ENCODE data around the gene MT1F.
"Not testable (repeated sequence)": the region's sequence is repeated elsewhere in the genome, so short reads cannot be mapped to it uniquely, and the experiment has no call there.

The MT1F gene

DNA sequence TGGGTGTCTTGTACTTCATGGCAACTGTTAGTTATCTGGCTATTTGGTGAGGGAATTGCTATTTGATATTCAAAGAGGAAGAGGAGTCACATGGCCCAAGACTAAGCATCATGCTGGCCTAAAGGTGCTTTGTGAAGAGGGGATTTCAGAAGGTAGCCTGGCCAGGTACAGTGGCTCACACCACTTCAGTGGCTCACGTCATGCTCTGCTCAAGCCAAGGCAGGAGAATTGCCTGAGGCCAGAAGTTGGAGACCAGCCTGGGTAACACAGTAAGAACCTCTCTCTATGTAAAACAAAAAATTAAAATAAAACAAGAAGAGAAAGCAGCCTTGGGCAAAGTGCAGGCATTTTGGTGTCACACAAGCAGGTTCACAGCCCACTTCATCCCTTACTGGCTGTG lies 12.4 kb upstream of the MT1F start:
- no peak for DNase-seq (ENCODE audit: low read depth)

DNA sequence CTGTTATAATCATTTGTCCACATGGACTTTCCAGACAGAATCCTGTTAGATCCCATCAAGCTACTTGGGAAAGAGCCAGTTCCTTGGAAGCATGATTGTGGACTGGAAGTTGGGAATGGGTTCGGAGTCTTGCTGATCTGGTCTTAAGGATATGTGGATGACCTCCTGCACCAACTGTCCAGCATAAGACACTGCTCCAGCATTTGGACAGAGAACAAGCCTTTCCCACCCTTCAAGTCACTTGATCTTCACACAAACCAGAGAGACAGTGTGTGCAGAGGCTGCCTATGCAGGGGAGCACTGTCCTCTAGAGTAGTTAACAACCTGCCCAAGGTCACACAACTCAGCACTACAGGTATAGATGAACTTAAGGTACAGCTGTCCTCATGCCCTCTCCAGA lies 11.9 kb upstream of the MT1F start:
- no peak for DNase-seq (ENCODE audit: low read depth)

DNA sequence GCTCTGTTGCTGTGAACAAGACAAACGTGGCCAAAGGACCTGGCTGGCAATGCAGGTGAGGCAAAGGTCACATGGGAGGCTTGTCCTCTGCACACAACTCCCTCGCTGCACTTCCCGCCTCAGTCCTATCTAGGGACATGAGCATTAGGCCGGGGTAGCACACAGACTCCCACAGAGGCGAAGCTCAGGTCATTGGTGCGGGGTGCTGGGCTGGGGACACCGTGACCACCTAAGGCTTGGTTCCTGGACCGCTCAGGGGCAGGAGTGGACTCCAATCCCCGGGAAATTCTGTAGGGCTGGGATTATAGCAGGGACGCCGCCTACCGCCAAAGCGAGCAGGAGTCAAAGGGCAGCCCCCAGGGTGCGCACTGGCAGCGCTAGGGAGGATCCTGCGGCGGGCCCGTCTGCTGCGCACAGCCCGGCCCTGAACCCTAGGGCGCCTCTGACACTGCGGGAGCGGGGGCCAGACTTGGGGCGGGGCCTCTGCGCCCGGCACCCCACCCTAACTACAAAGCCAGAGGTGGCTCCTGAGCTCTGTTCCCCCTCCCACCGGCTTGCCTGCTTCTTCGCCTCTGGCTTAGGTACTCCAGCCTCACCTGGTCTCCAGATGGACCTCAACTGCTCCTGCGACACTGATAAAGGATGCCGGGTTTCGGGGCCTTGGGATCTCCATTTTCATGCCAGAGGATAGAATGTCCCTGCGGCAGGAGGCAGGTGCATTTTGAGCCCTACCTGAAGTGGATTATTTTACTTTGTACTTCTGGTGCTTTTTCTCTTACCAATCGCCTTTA lies 9.9 kb upstream of the MT1F start:
- DNase-seq (ENCODE audit: low read depth): no peak

DNA sequence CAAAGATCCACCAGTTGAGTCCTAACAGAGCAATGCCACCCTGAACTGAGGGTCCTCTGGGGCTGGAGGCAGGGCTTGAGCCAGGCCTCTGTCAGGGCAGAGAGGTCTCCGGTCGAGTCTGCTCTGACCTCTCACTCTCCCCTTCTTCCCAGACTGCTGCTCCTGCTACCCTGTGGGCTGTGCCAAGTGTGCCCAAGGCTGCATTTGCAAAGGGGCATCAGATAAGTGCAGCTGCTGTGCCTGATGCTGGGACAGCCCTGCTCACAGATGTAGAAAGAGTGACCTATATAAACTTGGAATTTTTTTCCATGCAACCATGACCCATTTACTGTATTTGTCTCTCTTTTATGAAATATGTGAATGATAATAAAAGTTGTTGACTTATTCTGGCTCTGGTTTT lies 8.5 kb upstream of the MT1F start:
- DNase-seq (ENCODE audit: low read depth): no peak

DNA sequence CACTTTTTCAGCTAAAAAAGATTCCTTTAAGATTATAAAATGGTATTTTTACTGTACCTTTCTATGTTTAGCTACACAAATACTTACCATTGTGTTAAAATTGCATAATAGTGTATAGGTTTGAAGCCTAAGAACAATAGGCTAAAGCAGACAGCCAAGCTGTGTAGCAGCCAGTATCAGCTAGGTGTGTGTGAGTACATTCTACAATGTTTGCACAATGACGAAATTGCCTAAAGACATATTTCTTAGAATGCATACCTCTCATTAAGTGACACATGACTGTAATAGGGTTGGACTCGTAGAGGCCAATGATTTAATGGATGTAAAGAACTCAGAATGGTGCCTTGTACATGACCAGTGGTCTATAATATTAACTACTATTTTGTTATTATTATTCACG lies 7.9 kb upstream of the MT1F start:
- DNase-seq (ENCODE audit: low read depth): no peak

DNA sequence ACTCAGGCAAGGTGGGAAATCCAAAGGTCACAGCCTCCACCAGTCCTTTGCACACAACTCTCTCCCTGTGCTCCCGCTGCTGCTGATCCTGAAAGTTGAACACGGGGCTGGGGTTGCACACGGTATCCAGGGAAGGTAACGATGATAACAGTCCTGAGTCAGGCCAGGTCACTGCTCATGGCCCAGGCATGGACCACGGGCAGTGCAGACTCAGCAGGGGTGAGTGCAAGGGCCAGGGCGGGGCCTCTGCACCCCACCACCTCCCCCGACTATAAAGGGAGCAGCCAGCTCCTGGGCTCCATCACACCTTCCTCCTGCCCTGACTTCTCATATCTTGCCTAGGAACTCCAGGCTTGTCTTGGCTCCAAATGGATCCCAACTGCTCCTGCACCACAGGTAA lies 6.2 kb upstream of the MT1F start, which contains the start of gene MT1B:
Gene MT1B, plus strand, starts transcription at position 301 of the 400 bp plus-strand sequence. Its CDS starts 68 bp downstream, at position 369.
- no peak for DNase-seq (ENCODE audit: low read depth)

DNA sequence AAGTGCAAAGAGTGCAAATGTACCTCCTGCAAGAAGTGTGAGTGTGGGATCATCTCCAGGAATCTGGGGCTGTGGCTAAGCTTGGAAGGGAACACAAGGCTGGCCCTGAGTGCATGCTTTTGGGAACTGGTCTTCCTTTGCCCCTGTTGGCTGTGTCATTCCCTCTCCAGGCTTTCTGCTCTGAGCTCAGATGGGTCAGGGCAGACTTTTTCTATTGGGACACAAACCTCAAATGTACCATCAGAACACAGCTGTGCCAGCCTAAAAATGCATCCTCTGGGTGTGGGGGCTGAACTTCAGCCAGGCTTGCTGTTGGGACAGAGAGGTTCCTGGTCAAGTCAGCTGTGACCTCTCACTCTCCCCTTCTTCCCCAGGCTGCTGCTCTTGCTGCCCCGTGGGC lies 5.2 kb upstream of the MT1F start:
- DNase-seq (ENCODE audit: low read depth): no peak

DNA sequence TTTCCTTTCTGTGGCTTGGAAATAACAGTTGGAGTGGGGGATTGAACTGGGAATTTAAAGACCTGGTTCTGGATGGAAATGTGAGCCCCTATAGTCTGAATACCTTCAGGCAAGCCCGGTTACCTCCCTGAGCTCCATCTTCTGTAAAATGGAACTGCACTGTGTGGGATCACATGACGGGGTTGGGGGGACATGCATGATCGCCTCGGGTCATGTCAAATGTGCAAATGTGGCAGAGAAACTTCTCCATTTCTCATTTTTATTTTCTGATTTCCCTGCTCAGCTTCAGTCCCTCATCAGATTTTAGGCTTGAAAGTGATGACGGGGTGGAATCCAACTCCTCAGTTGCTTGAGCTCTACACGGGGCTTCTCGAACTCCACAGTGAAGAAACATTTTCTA lies 4.5 kb upstream of the MT1F start:
- no peak for DNase-seq (ENCODE audit: low read depth)

DNA sequence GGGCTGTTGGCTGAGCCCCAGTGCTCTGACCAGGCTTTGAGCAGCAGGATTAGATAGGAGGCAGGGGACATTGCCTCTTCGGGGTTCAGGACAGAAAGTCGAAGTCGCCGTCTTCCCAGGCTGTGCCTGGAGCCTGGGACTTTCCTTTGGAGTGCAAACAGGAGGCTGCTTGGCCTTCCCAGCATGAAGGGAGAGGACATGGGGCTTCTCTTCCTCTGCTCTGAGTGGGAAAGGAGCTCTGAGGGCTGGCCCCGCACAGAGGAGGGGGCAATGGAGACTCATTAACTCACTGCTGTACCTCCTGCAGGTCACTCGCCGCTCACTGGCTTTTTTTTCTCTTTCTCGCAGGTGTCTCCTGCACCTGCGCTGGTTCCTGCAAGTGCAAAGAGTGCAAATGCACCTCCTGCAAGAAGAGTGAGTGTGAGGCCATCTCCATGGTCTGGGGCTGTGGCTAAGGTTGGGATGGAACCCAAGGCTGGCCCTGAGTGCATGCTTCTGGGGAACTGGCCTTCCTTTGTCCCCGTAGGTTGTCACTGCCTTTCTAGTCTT lies 642 bp downstream of the MT1F start:
- DNase-seq (ENCODE audit: low read depth): no peak

DNA sequence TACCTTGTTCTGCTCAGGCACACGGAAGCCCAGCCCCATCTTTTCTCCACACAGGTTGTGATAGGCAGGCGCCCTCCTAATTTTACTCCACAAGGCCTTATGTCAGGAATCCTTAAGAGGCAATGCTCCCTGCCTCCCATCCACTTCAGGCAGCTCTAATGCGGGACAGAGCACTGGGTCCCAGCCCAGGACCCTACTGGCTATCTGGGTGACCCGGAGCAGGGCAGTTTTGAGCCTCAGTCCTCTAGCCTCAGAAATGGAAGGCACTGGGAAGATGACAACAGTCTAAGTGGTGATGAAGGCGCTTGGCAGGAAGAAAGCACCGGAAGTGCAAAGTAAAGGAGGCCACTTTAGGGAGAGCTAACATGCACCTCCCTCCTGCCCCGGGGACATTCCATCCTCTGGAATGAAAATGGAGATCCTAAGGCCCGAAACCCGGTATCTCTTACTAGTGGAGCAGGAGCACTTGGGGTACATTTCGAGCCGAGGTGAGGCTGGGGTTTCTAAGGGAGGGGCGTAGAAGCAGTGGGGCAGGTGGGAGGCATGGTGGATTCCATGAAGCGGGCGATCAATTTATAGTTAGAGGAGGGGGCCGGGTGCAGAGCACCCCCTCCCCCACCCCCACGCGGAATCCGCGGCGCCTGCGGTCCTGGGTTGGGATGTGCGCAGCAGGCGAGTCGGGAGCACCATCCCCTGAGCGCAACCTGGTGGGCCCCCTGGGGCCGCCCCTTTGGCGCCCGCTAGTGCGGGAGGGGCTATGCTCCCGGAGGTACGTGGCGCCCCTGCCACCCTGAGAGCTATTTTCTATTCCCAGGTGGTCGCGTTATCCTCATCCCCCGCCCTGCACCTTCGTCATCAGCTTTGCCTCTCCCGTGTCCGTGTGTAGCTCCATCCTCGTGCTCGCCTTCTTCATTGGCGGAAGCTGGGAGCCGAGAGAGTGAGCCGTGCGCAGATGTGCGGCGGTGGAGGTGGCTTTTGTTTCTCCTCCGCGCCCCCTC lies 4.9 kb downstream of the MT1F start:
- DNase-seq (ENCODE audit: low read depth): no peak

DNA sequence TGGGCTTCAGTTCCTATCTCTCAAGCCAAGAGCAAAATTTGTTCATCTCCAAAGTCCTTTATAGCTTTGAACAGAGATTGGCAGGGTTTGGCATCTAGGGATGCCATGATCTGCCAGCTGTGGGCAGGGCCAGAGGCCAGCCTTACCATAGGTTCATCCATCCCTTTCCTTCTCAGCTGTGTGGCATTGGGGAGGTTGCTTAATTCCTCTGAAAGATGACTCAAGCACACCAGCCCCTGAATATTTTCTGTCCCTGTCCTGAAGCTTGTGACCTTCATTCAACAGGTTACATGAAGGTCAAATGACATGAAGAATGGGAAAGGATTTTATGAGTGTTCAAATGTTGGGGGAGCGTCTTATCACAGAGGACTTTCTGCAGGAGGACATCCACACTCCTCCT lies 6.7 kb downstream of the MT1F start:
- DNase-seq (ENCODE audit: low read depth): no peak

DNA sequence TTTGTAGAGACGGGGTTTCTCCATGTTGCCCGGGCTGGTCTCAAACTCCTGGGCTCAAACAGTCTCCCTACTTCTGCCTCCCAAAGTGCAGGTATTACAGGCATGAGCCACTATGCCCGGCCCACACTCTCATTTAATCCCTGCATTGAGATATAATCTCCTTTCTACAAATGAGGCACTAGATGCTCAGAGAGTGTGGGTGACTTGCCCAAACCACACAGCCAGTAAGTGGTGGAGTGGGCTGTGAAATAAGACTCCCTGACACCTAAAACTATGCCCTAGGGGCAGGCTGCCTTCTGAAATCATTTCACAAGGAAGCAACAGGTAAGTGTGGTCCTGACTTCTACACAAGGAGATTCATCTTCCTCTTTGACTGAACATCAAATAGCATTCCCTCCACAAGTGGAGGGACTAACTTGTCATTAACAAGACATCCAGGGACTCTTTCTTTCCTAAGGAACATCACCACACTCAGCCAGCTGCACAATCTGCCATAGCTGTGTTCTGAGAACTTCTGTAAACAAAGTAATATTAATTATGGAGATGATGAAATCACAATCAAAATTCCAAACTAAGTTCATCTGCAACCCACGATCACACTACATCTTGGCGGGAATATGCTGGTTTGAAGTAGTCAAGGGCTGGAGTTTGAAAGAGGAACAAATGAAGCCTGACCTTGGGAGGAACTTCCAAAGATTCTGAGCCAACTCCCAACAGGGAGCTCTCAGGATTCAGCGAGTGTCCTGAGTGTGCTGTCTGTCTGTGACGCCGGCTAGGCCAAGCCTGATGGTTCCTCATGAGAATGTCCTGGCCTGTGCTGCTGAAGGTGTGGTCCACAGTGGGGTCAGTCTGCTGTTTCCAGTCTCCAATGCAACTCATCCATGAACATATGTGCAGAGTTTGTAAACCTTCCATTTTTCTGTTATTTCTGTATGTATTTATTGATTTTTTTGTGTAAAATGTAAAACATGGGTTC lies 7.8 kb downstream of the MT1F start:
- not testable (repeated sequence) for DNase-seq (ENCODE audit: low read depth)

DNA sequence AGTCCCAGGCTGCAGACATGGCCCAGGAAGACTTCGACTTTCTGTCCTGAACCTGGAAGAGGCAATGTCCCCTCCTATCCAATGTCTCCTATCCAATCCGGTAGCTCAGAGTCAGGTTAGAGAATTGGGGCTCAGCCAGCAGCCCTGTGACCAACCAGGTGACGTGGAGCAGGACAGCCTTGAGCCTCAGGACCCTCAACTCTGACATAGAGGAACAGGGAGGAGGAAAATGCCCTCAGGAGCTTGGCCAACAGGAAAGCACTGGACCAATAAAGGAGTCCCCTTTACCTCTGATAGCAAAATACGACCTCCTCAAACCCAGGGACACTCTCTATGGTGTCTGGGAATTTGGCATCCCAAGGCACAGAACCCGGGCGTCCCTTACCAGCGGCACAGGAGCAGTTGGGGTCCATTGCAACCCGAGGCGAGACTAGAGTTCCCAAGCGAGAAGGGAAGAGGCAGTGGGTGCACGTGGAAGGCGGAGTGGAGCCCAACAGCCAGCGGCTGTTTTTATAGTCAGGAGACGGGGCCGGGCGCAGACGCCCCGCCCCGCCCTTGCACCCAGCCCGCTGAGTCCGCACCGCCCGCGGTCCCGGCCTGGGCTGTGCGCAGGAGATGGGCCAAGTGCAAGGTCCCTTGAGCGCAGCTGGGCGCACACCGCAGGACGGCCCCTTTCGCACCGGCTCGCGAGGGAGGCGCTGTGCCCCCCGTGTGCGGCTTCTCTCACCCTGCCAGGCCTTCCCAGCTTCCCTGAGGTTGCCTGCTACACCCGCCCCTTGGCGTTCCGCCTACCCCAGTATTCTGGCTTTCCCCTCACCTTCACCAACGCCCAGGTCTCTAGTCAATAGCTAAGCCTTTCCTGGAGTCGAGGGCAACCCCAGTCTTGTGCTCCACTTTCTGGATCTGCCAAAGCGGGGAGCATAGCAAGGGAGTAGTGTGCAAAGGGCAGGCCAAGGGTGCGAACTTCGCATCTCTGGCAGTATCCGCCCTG lies 10.1 kb downstream of the MT1F start, which contains the start of gene MT1G:
Gene MT1G, minus strand, starts transcription at position 485 of the 991 bp plus-strand sequence. Its CDS starts 72 bp downstream, at position 413.
- DNase-seq (ENCODE audit: low read depth): no peak

DNA sequence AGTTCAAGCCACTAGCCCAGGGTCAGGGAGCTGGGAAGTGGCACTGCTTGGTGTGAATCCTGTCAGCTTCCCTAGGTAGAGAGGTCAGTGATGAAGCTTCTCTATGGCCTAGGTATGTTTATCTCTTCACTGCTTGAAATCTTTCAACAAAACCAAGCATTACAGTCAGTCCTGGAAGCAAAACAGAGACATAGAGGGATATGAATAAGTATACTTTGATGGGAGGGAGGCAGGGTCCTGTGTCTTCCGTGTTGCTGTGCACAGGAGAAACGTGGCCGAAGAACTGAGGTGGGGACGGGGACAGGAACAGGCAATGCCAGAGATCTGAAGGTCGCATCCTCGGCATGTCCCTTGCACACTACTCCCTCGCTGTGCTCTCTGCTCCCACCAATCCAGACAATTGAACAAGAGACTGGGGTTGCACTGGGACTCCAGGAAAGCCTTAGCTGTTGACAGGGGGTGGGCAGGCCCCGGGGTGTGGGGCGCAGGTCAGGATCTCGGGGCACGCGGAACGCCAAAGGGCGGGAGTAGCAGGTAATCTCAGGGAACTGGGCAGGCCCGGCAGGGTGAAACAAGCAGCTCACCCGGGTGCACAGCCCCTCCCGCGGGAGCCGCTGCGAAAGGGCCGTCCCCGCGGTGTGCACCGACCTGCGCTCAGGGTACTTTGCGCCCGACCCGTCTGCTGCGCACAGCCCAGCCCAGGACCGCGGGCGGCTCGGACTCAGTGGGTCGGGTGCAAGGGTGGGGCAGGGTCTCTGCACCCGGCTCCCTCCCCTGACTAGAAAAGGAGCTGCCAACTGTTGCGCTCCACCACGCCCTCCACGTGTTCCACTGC lies 11.5 kb downstream of the MT1F start, which contains the start of gene MT1H:
Gene MT1H, plus strand, starts transcription at position 810 of the 835 bp plus-strand sequence. CDS start 71 bp downstream, outside the sequence.
- DNase-seq (ENCODE audit: low read depth): no peak

DNA sequence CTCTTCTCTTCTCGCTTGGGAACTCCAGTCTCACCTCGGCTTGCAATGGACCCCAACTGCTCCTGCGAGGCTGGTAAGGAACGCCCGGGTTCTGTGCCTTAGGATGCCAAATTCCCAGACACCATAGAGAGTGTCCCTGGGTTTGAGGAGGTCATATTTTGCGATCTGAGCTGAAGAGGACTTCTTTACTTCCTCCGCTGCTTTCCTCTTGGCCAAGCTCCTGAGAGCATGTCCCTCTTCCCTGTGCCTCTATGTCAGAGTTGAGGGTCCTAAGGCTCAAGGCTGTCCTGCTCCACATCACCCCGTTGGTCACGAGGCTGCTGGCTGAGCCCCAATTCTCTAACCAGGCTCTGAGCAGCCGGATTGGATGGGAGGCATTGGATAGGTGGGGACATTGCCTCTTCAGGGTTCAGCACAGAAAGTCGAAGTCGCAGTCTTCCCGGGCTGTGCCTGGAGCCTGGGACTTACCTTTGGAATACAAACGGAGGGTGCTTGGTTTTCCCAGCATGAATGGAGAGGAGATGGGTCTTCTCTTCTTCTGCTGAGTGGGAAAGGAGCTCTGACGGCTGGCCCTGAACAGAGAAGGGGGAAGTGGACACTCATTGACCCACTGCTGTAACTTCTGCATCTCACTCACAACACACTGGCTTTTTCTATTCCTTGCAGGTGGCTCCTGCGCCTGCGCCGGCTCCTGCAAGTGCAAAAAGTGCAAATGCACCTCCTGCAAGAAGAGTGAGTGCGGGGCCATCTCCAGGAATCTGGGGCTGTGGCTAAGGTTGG lies 12.3 kb downstream of the MT1F start:
- no peak for DNase-seq (ENCODE audit: low read depth)

DNA sequence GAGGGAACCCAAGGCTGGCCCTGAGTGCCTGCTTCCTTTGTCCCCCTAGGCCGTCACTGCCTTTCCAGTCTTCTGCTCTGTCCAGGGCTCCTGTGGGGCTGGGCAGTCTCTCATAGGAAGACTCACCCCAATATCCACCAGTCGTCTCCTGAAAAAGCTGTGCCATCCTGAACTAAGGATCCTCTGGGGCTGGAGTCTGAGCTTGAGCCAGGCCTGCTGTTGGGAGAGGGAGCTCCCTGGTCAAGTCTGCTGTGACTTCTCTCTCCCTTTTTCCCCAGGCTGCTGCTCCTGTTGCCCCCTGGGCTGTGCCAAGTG lies 12.8 kb downstream of the MT1F start:
- DNase-seq (ENCODE audit: low read depth): no peak

DNA sequence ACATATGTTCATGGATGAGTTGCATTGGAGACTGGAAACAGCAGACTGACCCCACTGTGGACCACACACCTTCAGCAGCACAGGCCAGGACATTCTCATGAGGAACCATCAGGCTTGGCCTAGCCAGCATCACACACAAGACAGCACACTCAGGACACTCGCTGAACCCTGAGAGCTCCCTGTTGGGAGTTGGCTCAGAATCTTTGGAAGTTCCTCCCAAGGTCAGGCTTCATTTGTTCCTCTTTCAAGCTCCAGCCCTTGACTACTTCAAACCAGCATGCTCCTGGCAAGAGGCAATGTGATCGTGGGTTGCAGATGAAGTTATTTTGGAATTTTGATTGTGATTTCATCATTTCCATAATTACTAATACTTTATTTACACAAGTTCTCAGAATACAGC lies 13.9 kb downstream of the MT1F start:
- not testable (repeated sequence) for DNase-seq (ENCODE audit: low read depth)

DNA sequence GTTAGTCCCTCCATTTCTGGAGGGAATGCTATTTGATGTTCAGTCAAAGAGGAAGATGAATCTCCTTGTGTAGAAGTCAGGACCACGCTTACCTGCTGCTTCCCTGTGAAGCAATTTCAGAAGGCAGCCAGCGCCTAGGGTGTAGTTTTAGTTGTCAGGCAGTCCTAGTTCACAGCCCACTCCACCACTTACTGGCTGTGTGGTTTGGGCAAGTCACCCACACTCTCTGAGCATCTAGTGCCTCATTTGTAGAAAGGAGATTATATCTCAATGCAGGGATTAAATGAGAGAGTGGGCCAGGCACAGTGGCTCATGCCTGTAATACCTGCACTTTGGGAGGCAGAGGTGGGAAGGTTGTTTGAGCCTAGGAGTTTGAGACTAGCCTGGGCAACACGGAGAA lies 14.4 kb downstream of the MT1F start:
- not testable (repeated sequence) for DNase-seq (ENCODE audit: low read depth)

All from activated T-helper 9 cell treated with anti-CD3 and anti-CD28 coated beads, Interleukin-2, amount 50 U/mL, for 16 hours (primary cell).